ENCODE measurements around the gene NLGN4Y.

The NLGN4Y gene

DNA sequence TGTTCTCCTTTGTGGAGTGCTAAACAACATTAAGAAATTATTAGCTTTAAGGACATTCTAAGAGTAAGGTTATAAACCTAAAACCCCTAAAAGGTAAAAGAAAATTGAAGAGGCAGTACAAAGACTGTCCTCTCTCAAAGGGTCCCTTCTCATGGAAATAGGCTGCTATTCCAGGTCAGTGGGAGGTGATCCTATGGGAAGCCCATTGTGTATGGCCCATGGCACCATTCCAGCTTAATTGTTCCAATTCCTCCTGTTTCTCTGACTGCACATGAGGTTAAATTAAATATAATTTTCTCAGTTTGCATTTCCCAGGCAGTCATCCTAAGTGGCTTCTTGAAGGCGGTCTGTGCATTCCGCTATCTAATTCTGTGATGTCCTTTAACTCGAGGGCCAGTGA lies 57.0 kb downstream of the NLGN4Y start:
- Histone ChIP-seq H3K36me3 (ENCODE audit: control insufficient read depth, insufficient read depth, low read length, severe bottlenecking) (no peaks in the 10 kb centered on the region), H3K27me3 (replicated peaks; ENCODE audit: control insufficient read depth, insufficient read depth, low read length) (no peaks in the 10 kb centered on the region), H3K9me3 (ENCODE audit: control insufficient read depth, low read length) (no peaks in the 10 kb centered on the region), H3K4me3 (ENCODE audit: low read length) (no peak overlapping the region), H3K4me1 (ENCODE audit: control insufficient read depth, insufficient read depth, low read length) (no peaks in the 10 kb centered on the region), H3K9ac (ENCODE audit: low read length) (no peak overlapping the region)
- DNase-seq (ENCODE audit: low read depth), result no peak

DNA sequence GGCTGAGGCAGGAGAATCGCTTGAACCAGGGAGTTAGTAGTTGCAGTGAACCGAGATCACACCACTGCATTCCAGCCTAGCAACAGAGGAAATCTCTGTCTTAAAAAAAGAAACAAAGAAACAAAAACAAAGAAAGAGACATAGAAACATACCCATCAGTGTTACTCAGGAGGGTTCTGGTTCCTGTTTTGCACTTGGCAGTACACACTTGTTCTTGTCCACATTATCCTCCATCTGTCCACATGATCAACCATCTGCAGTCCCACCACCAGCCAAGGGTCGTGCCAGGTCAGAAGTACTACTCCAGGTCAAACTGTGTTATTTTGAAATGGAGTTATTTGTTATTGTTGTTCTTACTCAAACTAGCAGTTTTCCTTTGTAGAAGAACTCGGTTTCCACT lies 62.4 kb downstream of the NLGN4Y start:
- Histone ChIP-seq H3K36me3 (ENCODE audit: control insufficient read depth, insufficient read depth, low read length, severe bottlenecking) (no peaks in the 10 kb centered on the region), H3K4me3 (ENCODE audit: low read length) (no peak overlapping the region), H3K27me3 (replicated peaks; ENCODE audit: control insufficient read depth, insufficient read depth, low read length) (no peaks in the 10 kb centered on the region), H3K9ac (ENCODE audit: low read length) (no peak overlapping the region), H3K4me1 (ENCODE audit: control insufficient read depth, insufficient read depth, low read length) (no peaks in the 10 kb centered on the region), H3K9me3 (ENCODE audit: control insufficient read depth, low read length) (no peaks in the 10 kb centered on the region)
- no peak for DNase-seq (ENCODE audit: low read depth)

GRCh38 chrY:14601372-14601771 lies 77.0 kb downstream of the NLGN4Y start:
- no peaks in the 10 kb centered on the region for H3K9me3 ChIP-seq (ENCODE audit: control insufficient read depth, low read length)

GRCh38 chrY:14617625-14618024 lies 93.3 kb downstream of the NLGN4Y start:
- H3K27me3 ChIP-seq (replicated peaks; ENCODE audit: control insufficient read depth, insufficient read depth, low read length), result no peaks in the 10 kb centered on the region
- H3K4me1 ChIP-seq (ENCODE audit: control insufficient read depth, insufficient read depth, low read length), result no peaks in the 10 kb centered on the region
- no peak for DNase-seq (ENCODE audit: low read depth)
- no peak overlapping the region for H3K4me3 ChIP-seq (ENCODE audit: low read length)
- H3K9me3 ChIP-seq (ENCODE audit: control insufficient read depth, low read length), result no peaks in the 10 kb centered on the region
- no peaks in the 10 kb centered on the region for H3K36me3 ChIP-seq (ENCODE audit: control insufficient read depth, insufficient read depth, low read length, severe bottlenecking)
- no peak overlapping the region for H3K9ac ChIP-seq (ENCODE audit: low read length)

More at GRCh38 chrY:14601372-14601771, 77.0 kb downstream of the NLGN4Y start:
- Histone ChIP-seq H3K36me3 (ENCODE audit: control insufficient read depth, insufficient read depth, low read length, severe bottlenecking) (no peaks in the 10 kb centered on the region), H3K9ac (ENCODE audit: low read length) (no peak overlapping the region), H3K4me1 (ENCODE audit: control insufficient read depth, insufficient read depth, low read length) (no peaks in the 10 kb centered on the region), H3K27me3 (replicated peaks; ENCODE audit: control insufficient read depth, insufficient read depth, low read length) (no peaks in the 10 kb centered on the region), H3K4me3 (ENCODE audit: low read length) (no peak overlapping the region)
- no peak for DNase-seq (ENCODE audit: low read depth)

GRCh38 chrY:14618513-14618912 lies 94.2 kb downstream of the NLGN4Y start:
- Histone ChIP-seq H3K4me3 (ENCODE audit: low read length) (no peak overlapping the region), H3K9ac (ENCODE audit: low read length) (no peak overlapping the region)
- DNase-seq (ENCODE audit: low read depth), result no peak

DNA sequence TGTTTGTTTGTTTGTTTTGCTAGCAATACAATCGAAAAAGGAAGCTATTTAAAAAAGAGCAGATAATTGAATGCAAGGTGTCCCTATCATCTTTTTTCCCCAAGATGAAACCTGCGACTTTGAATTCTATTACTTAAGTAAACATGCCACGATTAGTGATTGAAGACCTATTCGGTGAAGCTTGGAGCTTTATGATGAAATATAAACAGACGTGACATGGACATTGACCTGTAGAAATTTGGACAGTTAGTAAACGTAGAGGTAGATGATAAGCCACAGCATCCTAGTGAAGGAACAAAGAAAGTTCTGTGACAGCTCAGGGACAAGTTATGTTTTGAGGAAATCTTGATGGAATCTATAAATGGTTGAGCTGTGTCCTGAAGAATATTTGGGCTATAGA lies 103.9 kb downstream of the NLGN4Y start:
- no peak overlapping the region for H3K9ac ChIP-seq (ENCODE audit: low read length)
- no peaks in the 10 kb centered on the region for H3K4me1 ChIP-seq (ENCODE audit: control insufficient read depth, insufficient read depth, low read length)
- H3K36me3 ChIP-seq (ENCODE audit: control insufficient read depth, insufficient read depth, low read length, severe bottlenecking), result no peaks in the 10 kb centered on the region
- H3K9me3 ChIP-seq (ENCODE audit: control insufficient read depth, low read length), result no peaks in the 10 kb centered on the region
- DNase-seq (ENCODE audit: low read depth), result no peak
- H3K4me3 ChIP-seq (ENCODE audit: low read length), result no peak overlapping the region
- no peaks in the 10 kb centered on the region for H3K27me3 ChIP-seq (replicated peaks; ENCODE audit: control insufficient read depth, insufficient read depth, low read length)

More at GRCh38 chrY:14618513-14618912, 94.2 kb downstream of the NLGN4Y start:
- no peaks in the 10 kb centered on the region for H3K4me1 ChIP-seq (ENCODE audit: control insufficient read depth, insufficient read depth, low read length)
- no peaks in the 10 kb centered on the region for H3K27me3 ChIP-seq (replicated peaks; ENCODE audit: control insufficient read depth, insufficient read depth, low read length)
- no peaks in the 10 kb centered on the region for H3K9me3 ChIP-seq (ENCODE audit: control insufficient read depth, low read length)
- no peaks in the 10 kb centered on the region for H3K36me3 ChIP-seq (ENCODE audit: control insufficient read depth, insufficient read depth, low read length, severe bottlenecking)

GRCh38 chrY:14631676-14632075 lies 107.3 kb downstream of the NLGN4Y start:
- Histone ChIP-seq H3K27me3 (replicated peaks; ENCODE audit: control insufficient read depth, insufficient read depth, low read length) (no peaks in the 10 kb centered on the region), H3K9ac (ENCODE audit: low read length) (no peak overlapping the region)

DNA sequence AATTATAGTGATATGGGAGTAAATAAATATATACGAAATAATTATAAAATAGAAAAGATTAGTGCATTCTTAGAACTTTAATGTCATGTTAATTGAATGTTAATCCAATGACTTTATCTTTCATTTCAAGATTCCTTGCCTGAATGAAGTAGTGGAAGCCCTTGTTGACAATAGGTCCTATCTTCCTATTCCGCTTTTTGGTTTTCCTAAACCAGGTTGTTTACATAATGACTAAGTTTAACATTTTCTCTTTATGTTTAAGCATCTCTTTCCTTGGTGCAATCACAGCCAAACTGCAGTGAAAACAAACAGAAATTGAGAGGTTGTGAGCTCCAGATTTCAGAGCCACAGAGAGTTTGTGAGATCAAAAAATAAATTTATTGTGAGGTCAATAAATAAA lies 109.4 kb downstream of the NLGN4Y start:
- Histone ChIP-seq H3K27me3 (replicated peaks; ENCODE audit: control insufficient read depth, insufficient read depth, low read length) (no peaks in the 10 kb centered on the region), H3K4me1 (ENCODE audit: control insufficient read depth, insufficient read depth, low read length) (no peaks in the 10 kb centered on the region), H3K36me3 (ENCODE audit: control insufficient read depth, insufficient read depth, low read length, severe bottlenecking) (no peaks in the 10 kb centered on the region), H3K9ac (ENCODE audit: low read length) (no peak overlapping the region), H3K4me3 (ENCODE audit: low read length) (no peak overlapping the region), H3K9me3 (ENCODE audit: control insufficient read depth, low read length) (no peaks in the 10 kb centered on the region)
- no peak for DNase-seq (ENCODE audit: low read depth)

More at GRCh38 chrY:14631676-14632075, 107.3 kb downstream of the NLGN4Y start:
- H3K9me3 ChIP-seq (ENCODE audit: control insufficient read depth, low read length), result no peaks in the 10 kb centered on the region
- H3K4me1 ChIP-seq (ENCODE audit: control insufficient read depth, insufficient read depth, low read length), result no peaks in the 10 kb centered on the region
- H3K4me3 ChIP-seq (ENCODE audit: low read length), result no peak overlapping the region
- H3K36me3 ChIP-seq (ENCODE audit: control insufficient read depth, insufficient read depth, low read length, severe bottlenecking), result no peaks in the 10 kb centered on the region
- no peak for DNase-seq (ENCODE audit: low read depth)

- DNase-seq (ENCODE audit: low read depth), result no peak
- H3K9me3 ChIP-seq (ENCODE audit: control insufficient read depth, low read length), result no peaks in the 10 kb centered on the region
- H3K4me1 ChIP-seq (ENCODE audit: control insufficient read depth, insufficient read depth, low read length), result no peaks in the 10 kb centered on the region
- no peaks in the 10 kb centered on the region for H3K36me3 ChIP-seq (ENCODE audit: control insufficient read depth, insufficient read depth, low read length, severe bottlenecking)
- no peaks in the 10 kb centered on the region for H3K27me3 ChIP-seq (replicated peaks; ENCODE audit: control insufficient read depth, insufficient read depth, low read length)
- H3K9ac ChIP-seq (ENCODE audit: low read length), result no peak overlapping the region
- no peak overlapping the region for H3K4me3 ChIP-seq (ENCODE audit: low read length)
These were observed 110.6 kb downstream of the NLGN4Y start for GRCh38 chrY:14634954-14635353.

GRCh38 chrY:14637551-14637950 lies 113.2 kb downstream of the NLGN4Y start:
- no peaks in the 10 kb centered on the region for H3K9me3 ChIP-seq (ENCODE audit: control insufficient read depth, low read length)
- H3K27me3 ChIP-seq (replicated peaks; ENCODE audit: control insufficient read depth, insufficient read depth, low read length), result no peaks in the 10 kb centered on the region
- no peaks in the 10 kb centered on the region for H3K4me1 ChIP-seq (ENCODE audit: control insufficient read depth, insufficient read depth, low read length)
- H3K36me3 ChIP-seq (ENCODE audit: control insufficient read depth, insufficient read depth, low read length, severe bottlenecking), result no peaks in the 10 kb centered on the region
- H3K4me3 ChIP-seq (ENCODE audit: low read length), result no peak overlapping the region
- no peak for DNase-seq (ENCODE audit: low read depth)
- no peak overlapping the region for H3K9ac ChIP-seq (ENCODE audit: low read length)

GRCh38 chrY:14641853-14642252 lies 117.5 kb downstream of the NLGN4Y start:
- Histone ChIP-seq H3K27me3 (replicated peaks; ENCODE audit: control insufficient read depth, insufficient read depth, low read length) (no peaks in the 10 kb centered on the region), H3K4me3 (ENCODE audit: low read length) (no peak overlapping the region), H3K9me3 (ENCODE audit: control insufficient read depth, low read length) (no peaks in the 10 kb centered on the region), H3K36me3 (ENCODE audit: control insufficient read depth, insufficient read depth, low read length, severe bottlenecking) (no peaks in the 10 kb centered on the region), H3K9ac (ENCODE audit: low read length) (no peak overlapping the region), H3K4me1 (ENCODE audit: control insufficient read depth, insufficient read depth, low read length) (no peaks in the 10 kb centered on the region)
- DNase-seq (ENCODE audit: low read depth), result no peak

GRCh38 chrY:14644157-14644952 lies 120.0 kb downstream of the NLGN4Y start:
- H3K27me3 ChIP-seq (replicated peaks; ENCODE audit: control insufficient read depth, insufficient read depth, low read length), result no peaks in the 10 kb centered on the region
- H3K9ac ChIP-seq (ENCODE audit: low read length), result no peak overlapping the region
- H3K9me3 ChIP-seq (ENCODE audit: control insufficient read depth, low read length), result no peaks in the 10 kb centered on the region
- H3K36me3 ChIP-seq (ENCODE audit: control insufficient read depth, insufficient read depth, low read length, severe bottlenecking), result no peaks in the 10 kb centered on the region
- DNase-seq (ENCODE audit: low read depth), result no peak
- H3K4me1 ChIP-seq (ENCODE audit: control insufficient read depth, insufficient read depth, low read length), result no peaks in the 10 kb centered on the region
- H3K4me3 ChIP-seq (ENCODE audit: low read length), result no peak overlapping the region

Measured in adipocyte (in vitro differentiated cells).